T-cell (primary cell): Measurements from ENCODE around the gene BET1. TPM values are rescaled to one million over a fixed set of nuclear protein-coding genes. Genes with fewer than 3 reads are reported as not detected.

Source experiments
- ATAC-seq, 4 experiments: fragments of 200-7000 bp in 3 of 4; fragments of 150-1000 bp in 1 of 4; cut with Tn5 transposase; replicated peaks in 1 of 4; 1 replicate in 3 of 4; 2 replicates in 1 of 4; pipeline ENCODE4 v1.10.0; 2021; ENCODE audit warnings: moderate library complexity in 3 of 4, mild to moderate bottlenecking in 2 of 4, moderate number of reproducible peaks in 1 of 4
- CTCF ChIA-PET, 2 donors: fragments of 300-600 bp; sonication (Branson Sonifier 250); formaldehyde crosslinking; loops; one replicate each; lab custom pipeline; 2022; ENCODE audit warnings: antibody characterized with exemption in 2 of 2; lab: Charles Lee
- POLR2A ChIA-PET, 2 donors: fragments of 300-600 bp; sonication (Branson Sonifier 250); formaldehyde crosslinking; loops; one replicate each; lab custom pipeline; 2022; ENCODE audit warnings: antibody characterized with exemption in 2 of 2; lab: Charles Lee
- DNase-seq, 35 experiments: peaks; one replicate each; pipeline versions ENCODE4 v3.0.0 to v3.0.0-alpha.2; 2013 to 2023
- H3K27ac ChIP-seq: one replicate; pipeline ENCODE4 v1.5.1; 2013; ENCODE audit warnings: low read length
- H3K27me3 ChIP-seq, 2 experiments: replicated peaks in 1 of 2; 1 replicate in 1 of 2; 2 replicates in 1 of 2; pipeline versions ENCODE4 v1.6.1 to v1.7.0; 2013; ENCODE audit warnings: low read length in 1 of 2, mixed read lengths in 1 of 2; ENCODE audit not compliant: control insufficient read depth in 2 of 2, insufficient read depth in 2 of 2; ENCODE audit errors: extremely low read depth in 1 of 2
- H3K36me3 ChIP-seq, 2 donors: 1 replicate in 1 of 2; 2 replicates in 1 of 2; pipeline versions ENCODE4 v1.6.1 to v1.7.0; 2013; ENCODE audit warnings: low read length in 1 of 2; ENCODE audit not compliant: control insufficient read depth in 2 of 2, insufficient read depth in 1 of 2; ENCODE audit errors: extremely low read depth in 1 of 2
- H3K4me1 ChIP-seq, 2 experiments: 1 replicate in 1 of 2; 2 replicates in 1 of 2; pipeline versions ENCODE4 v1.6.1 to v1.7.0; 2013; ENCODE audit warnings: low read length in 2 of 2, mixed read lengths in 1 of 2; ENCODE audit not compliant: insufficient read depth in 2 of 2, control insufficient read depth in 1 of 2; ENCODE audit errors: extremely low read depth in 1 of 2
- H3K4me3 ChIP-seq, 2 donors: 1 replicate in 1 of 2; 2 replicates in 1 of 2; pipeline versions ENCODE4 v1.5.1 to v1.7.0; 2013; ENCODE audit warnings: mild to moderate bottlenecking in 2 of 2, low read length in 1 of 2, moderate library complexity in 1 of 2; ENCODE audit not compliant: control insufficient read depth in 1 of 2; ENCODE audit errors: extremely low read depth in 1 of 2
- H3K9me3 ChIP-seq: 2 replicates; pipeline ENCODE4 v1.7.0; 2013
- H3K27ac Mint-ChIP-seq, 2 donors: one replicate each; pipeline ENCODE4 v1.8.0; 2020 to 2021; ENCODE audit warnings: mild to moderate bottlenecking in 2 of 2, mixed read lengths in 2 of 2
- H3K27me3 Mint-ChIP-seq, 2 donors: one replicate each; pipeline ENCODE4 v1.8.0; 2021 to 2022; ENCODE audit warnings: mixed read lengths in 2 of 2
- H3K36me3 Mint-ChIP-seq: one replicate; pipeline ENCODE4 v1.8.0; 2021; ENCODE audit warnings: mixed read lengths
- H3K4me1 Mint-ChIP-seq, 3 donors: one replicate each; pipeline ENCODE4 v1.8.0; 2020 to 2022; ENCODE audit warnings: mixed read lengths in 3 of 3, mild to moderate bottlenecking in 1 of 3
- H3K4me3 Mint-ChIP-seq, 3 donors: one replicate each; pipeline ENCODE4 v1.8.0; 2020 to 2022; ENCODE audit warnings: mild to moderate bottlenecking in 3 of 3, mixed read lengths in 3 of 3, moderate library complexity in 3 of 3
- H3K9me3 Mint-ChIP-seq, 3 donors: one replicate each; pipeline ENCODE4 v1.8.0; 2020 to 2022; ENCODE audit warnings: mixed read lengths in 3 of 3
- WGBS: methylation state at CpG from one replicate; pipeline ENCODE4 v1.1.5; 2013; ENCODE audit warnings: missing lambda C conversion rate; ENCODE audit not compliant: insufficient coverage; 5-methylcytosine and 5-hydroxymethylcytosine counted together
- total RNA-seq, 35 experiments: library from RNA in 6 of 35; stranded (reverse) in 6 of 35; fragments of 120-200 nt in 1 of 35; gene quantifications; one replicate each; pipeline versions ENCODE4 v1.2.1 to v1.2.4 and lab custom pipeline; 2013 to 2026

The BET1 gene
- total RNA-seq, 5 donors from 2014 or later (not counting 1 experiment from before 2014, with no cell fraction given), result 11.9 to 27.2 (median 25.4) TPM

GRCh38 chr7:93972029-93972725, 32.0 kb downstream of the BET1 start:
- CTCF ChIA-PET, result interaction anchor here in 1 of 2 donors (1.1 kb wide), 1 partner anchor 15 kb away, joined by 3 read pairs; no protein-coding TSS in a partner anchor
- WGBS, result 100% methylated on average over 1 of the region's 6 CpGs
- Mint-ChIP-seq H3K27me3 (no peaks in the 10 kb centered on the region), H3K36me3 (peaks cover 24% of the 10 kb centered on the region), H3K4me3 (no peak overlapping the region), H3K9me3 (no peaks in the 10 kb centered on the region), H3K27ac (no peak overlapping the region), H3K4me1 (no peaks in the 10 kb centered on the region)
- Histone ChIP-seq H3K9me3 (no peaks in the 10 kb centered on the region), H3K36me3 (no peaks in the 10 kb centered on the region), H3K4me1 (no peaks in the 10 kb centered on the region), H3K27me3 (no peaks in the 10 kb centered on the region), H3K4me3 (no peak overlapping the region), H3K27ac (no peak overlapping the region)
- DNase-seq (no peak), ATAC-seq (no peak)
- POLR2A ChIA-PET, result interaction anchor here in 1 of 2 donors (0.6 kb wide), 1 partner anchor 617 kb away, joined by 4 read pairs; no protein-coding TSS in a partner anchor

- Mint-ChIP-seq H3K9me3 (no peaks in the 10 kb centered on the region), H3K27ac (no peak overlapping the region), H3K27me3 (no peaks in the 10 kb centered on the region), H3K4me3 (no peak overlapping the region), H3K4me1 (no peaks in the 10 kb centered on the region), H3K36me3 (peaks cover 20% of the 10 kb centered on the region)
- DNase-seq (no peak), ATAC-seq (no peak)
- WGBS, result no CpG with 5 or more reads among the region's 2 CpGs
- Histone ChIP-seq H3K36me3 (no peaks in the 10 kb centered on the region), H3K4me3 (no peak overlapping the region), H3K9me3 (no peaks in the 10 kb centered on the region), H3K27me3 (no peaks in the 10 kb centered on the region), H3K27ac (no peak overlapping the region), H3K4me1 (no peaks in the 10 kb centered on the region)
- ChIA-PET CTCF (no interaction called here), POLR2A (no interaction called here)
These were observed 35.1 kb downstream of the BET1 start for GRCh38 chr7:93968911-93969620.

GRCh38 chr7:93964813-93965212, 39.3 kb downstream of the BET1 start:
- Histone ChIP-seq H3K36me3 (no peaks in the 10 kb centered on the region), H3K27ac (no peak overlapping the region), H3K9me3 (no peaks in the 10 kb centered on the region), H3K4me1 (no peaks in the 10 kb centered on the region), H3K4me3 (no peak overlapping the region), H3K27me3 (no peaks in the 10 kb centered on the region)
- H3K4me1 Mint-ChIP-seq, result no peaks in the 10 kb centered on the region
- no peak for DNase-seq
- no peaks in the 10 kb centered on the region for H3K27me3 Mint-ChIP-seq
- no peak overlapping the region for H3K27ac Mint-ChIP-seq
- H3K4me3 Mint-ChIP-seq, result no peak overlapping the region
- H3K36me3 Mint-ChIP-seq, result peaks cover 9% of the 10 kb centered on the region
- ChIA-PET CTCF (no interaction called here), POLR2A (no interaction called here)
- WGBS, result 80% methylated on average over 1 of the region's 3 CpGs
- no peak for ATAC-seq
- no peaks in the 10 kb centered on the region for H3K9me3 Mint-ChIP-seq

- WGBS, result no CpG with 5 or more reads among the region's 5 CpGs
- no peaks in the 10 kb centered on the region for H3K27me3 Mint-ChIP-seq
- Histone ChIP-seq H3K4me1 (no peaks in the 10 kb centered on the region), H3K36me3 (no peaks in the 10 kb centered on the region), H3K27ac (no peak overlapping the region), H3K9me3 (no peaks in the 10 kb centered on the region), H3K4me3 (no peak overlapping the region), H3K27me3 (no peaks in the 10 kb centered on the region)
- peaks cover 9% of the 10 kb centered on the region for H3K36me3 Mint-ChIP-seq
- no peaks in the 10 kb centered on the region for H3K9me3 Mint-ChIP-seq
- H3K4me3 Mint-ChIP-seq, result no peak overlapping the region
- ATAC-seq (no peak), DNase-seq (no peak)
- no peaks in the 10 kb centered on the region for H3K4me1 Mint-ChIP-seq
- POLR2A ChIA-PET, result no interaction called here
- H3K27ac Mint-ChIP-seq, result no peak overlapping the region
- CTCF ChIA-PET, result no interaction called here
These were observed 39.9 kb downstream of the BET1 start for GRCh38 chr7:93964262-93964661.

GRCh38 chr7:93960986-93961385, 43.2 kb downstream of the BET1 start:
- Histone ChIP-seq H3K36me3 (no peaks in the 10 kb centered on the region), H3K27me3 (no peaks in the 10 kb centered on the region), H3K9me3 (no peaks in the 10 kb centered on the region), H3K4me3 (no peak overlapping the region), H3K4me1 (no peaks in the 10 kb centered on the region), H3K27ac (no peak overlapping the region)
- no peak for ATAC-seq
- H3K4me1 Mint-ChIP-seq, result no peaks in the 10 kb centered on the region
- H3K9me3 Mint-ChIP-seq, result no peaks in the 10 kb centered on the region
- H3K27ac Mint-ChIP-seq, result no peak overlapping the region
- no peaks in the 10 kb centered on the region for H3K27me3 Mint-ChIP-seq
- no peak for DNase-seq
- POLR2A ChIA-PET, result no interaction called here
- no peak overlapping the region for H3K4me3 Mint-ChIP-seq
- H3K36me3 Mint-ChIP-seq, result peaks cover 9% of the 10 kb centered on the region
- WGBS, result no CpG with 5 or more reads among the region's 3 CpGs
- CTCF ChIA-PET, result no interaction called here

GRCh38 chr7:93958651-93959050, 45.5 kb downstream of the BET1 start:
- no peaks in the 10 kb centered on the region for H3K4me1 Mint-ChIP-seq
- ChIA-PET POLR2A (no interaction called here), CTCF (no interaction called here)
- no peak overlapping the region for H3K4me3 Mint-ChIP-seq
- Histone ChIP-seq H3K36me3 (no peaks in the 10 kb centered on the region), H3K4me1 (no peaks in the 10 kb centered on the region), H3K27ac (no peak overlapping the region), H3K4me3 (no peak overlapping the region), H3K9me3 (no peaks in the 10 kb centered on the region), H3K27me3 (no peaks in the 10 kb centered on the region)
- no peaks in the 10 kb centered on the region for H3K9me3 Mint-ChIP-seq
- no peak overlapping the region for H3K27ac Mint-ChIP-seq
- WGBS, result no CpG with 5 or more reads among the region's 3 CpGs
- H3K36me3 Mint-ChIP-seq, result peaks cover 2% of the 10 kb centered on the region
- DNase-seq (no peak), ATAC-seq (no peak)
- H3K27me3 Mint-ChIP-seq, result no peaks in the 10 kb centered on the region
